Neural cell (in vitro differentiated cells): Measurements from ENCODE around the gene ARHGAP27.

ENCODE experiments used
- CTCF ChIP-seq: fragments of 450-650 bp; IDR thresholded peaks from 2 replicates; pipeline ENCODE4 v1.5.1; 2014; ENCODE audit warnings: antibody characterized with exemption, mild to moderate bottlenecking, moderate library complexity; ENCODE audit not compliant: poor library complexity, severe bottlenecking
- EZH2 ChIP-seq: fragments of 200-600, 300-800 bp; shearing (Covaris generic), sonication (generic); IDR thresholded peaks from 2 replicates; pipeline ENCODE4 v1.6.1; 2014; ENCODE audit warnings: antibody characterized with exemption, low read length, borderline replicate concordance, mild to moderate bottlenecking; ENCODE audit not compliant: insufficient read depth, poor library complexity, severe bottlenecking
- TF ChIP-seq, protein P1 (sequence below): IDR thresholded peaks from 2 replicates; pipeline ENCODE4 v1.6.1; 2012; ENCODE audit warnings: borderline replicate concordance

- TF ChIP-seq CTCF = no peak
- no peak for TF ChIP-seq EZH2
- TF ChIP-seq, protein P1, sequence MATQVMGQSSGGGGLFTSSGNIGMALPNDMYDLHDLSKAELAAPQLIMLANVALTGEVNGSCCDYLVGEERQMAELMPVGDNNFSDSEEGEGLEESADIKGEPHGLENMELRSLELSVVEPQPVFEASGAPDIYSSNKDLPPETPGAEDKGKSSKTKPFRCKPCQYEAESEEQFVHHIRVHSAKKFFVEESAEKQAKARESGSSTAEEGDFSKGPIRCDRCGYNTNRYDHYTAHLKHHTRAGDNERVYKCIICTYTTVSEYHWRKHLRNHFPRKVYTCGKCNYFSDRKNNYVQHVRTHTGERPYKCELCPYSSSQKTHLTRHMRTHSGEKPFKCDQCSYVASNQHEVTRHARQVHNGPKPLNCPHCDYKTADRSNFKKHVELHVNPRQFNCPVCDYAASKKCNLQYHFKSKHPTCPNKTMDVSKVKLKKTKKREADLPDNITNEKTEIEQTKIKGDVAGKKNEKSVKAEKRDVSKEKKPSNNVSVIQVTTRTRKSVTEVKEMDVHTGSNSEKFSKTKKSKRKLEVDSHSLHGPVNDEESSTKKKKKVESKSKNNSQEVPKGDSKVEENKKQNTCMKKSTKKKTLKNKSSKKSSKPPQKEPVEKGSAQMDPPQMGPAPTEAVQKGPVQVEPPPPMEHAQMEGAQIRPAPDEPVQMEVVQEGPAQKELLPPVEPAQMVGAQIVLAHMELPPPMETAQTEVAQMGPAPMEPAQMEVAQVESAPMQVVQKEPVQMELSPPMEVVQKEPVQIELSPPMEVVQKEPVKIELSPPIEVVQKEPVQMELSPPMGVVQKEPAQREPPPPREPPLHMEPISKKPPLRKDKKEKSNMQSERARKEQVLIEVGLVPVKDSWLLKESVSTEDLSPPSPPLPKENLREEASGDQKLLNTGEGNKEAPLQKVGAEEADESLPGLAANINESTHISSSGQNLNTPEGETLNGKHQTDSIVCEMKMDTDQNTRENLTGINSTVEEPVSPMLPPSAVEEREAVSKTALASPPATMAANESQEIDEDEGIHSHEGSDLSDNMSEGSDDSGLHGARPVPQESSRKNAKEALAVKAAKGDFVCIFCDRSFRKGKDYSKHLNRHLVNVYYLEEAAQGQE = no peak
Measured at GRCh38 chr17:45425984-45426413, 6.7 kb downstream of the ARHGAP27 start.
